T-cell (primary cell): ENCODE data around the gene EYA3. TPM values are rescaled to one million over a fixed set of nuclear protein-coding genes. Genes with fewer than 3 reads are reported as not detected.

ENCODE experiments used
- ATAC-seq, 4 experiments: fragments of 200-7000 bp in 3 of 4; fragments of 150-1000 bp in 1 of 4; cut with Tn5 transposase; replicated peaks in 1 of 4; 1 replicate in 3 of 4; 2 replicates in 1 of 4; pipeline ENCODE4 v1.10.0; 2021; ENCODE audit warnings: moderate library complexity in 3 of 4, mild to moderate bottlenecking in 2 of 4, moderate number of reproducible peaks in 1 of 4
- CTCF ChIA-PET, 2 donors: fragments of 300-600 bp; sonication (Branson Sonifier 250); formaldehyde crosslinking; loops; one replicate each; lab custom pipeline; 2022; ENCODE audit warnings: antibody characterized with exemption in 2 of 2; lab: Charles Lee
- POLR2A ChIA-PET, 2 donors: fragments of 300-600 bp; sonication (Branson Sonifier 250); formaldehyde crosslinking; loops; one replicate each; lab custom pipeline; 2022; ENCODE audit warnings: antibody characterized with exemption in 2 of 2; lab: Charles Lee
- DNase-seq, 35 experiments: peaks; one replicate each; pipeline versions ENCODE4 v3.0.0 to v3.0.0-alpha.2; 2013 to 2023
- H3K27ac ChIP-seq: one replicate; pipeline ENCODE4 v1.5.1; 2013; ENCODE audit warnings: low read length
- H3K27me3 ChIP-seq, 2 experiments: replicated peaks in 1 of 2; 1 replicate in 1 of 2; 2 replicates in 1 of 2; pipeline versions ENCODE4 v1.6.1 to v1.7.0; 2013; ENCODE audit warnings: low read length in 1 of 2, mixed read lengths in 1 of 2; ENCODE audit not compliant: control insufficient read depth in 2 of 2, insufficient read depth in 2 of 2; ENCODE audit errors: extremely low read depth in 1 of 2
- H3K36me3 ChIP-seq, 2 donors: 1 replicate in 1 of 2; 2 replicates in 1 of 2; pipeline versions ENCODE4 v1.6.1 to v1.7.0; 2013; ENCODE audit warnings: low read length in 1 of 2; ENCODE audit not compliant: control insufficient read depth in 2 of 2, insufficient read depth in 1 of 2; ENCODE audit errors: extremely low read depth in 1 of 2
- H3K4me1 ChIP-seq, 2 experiments: 1 replicate in 1 of 2; 2 replicates in 1 of 2; pipeline versions ENCODE4 v1.6.1 to v1.7.0; 2013; ENCODE audit warnings: low read length in 2 of 2, mixed read lengths in 1 of 2; ENCODE audit not compliant: insufficient read depth in 2 of 2, control insufficient read depth in 1 of 2; ENCODE audit errors: extremely low read depth in 1 of 2
- H3K4me3 ChIP-seq, 2 donors: 1 replicate in 1 of 2; 2 replicates in 1 of 2; pipeline versions ENCODE4 v1.5.1 to v1.7.0; 2013; ENCODE audit warnings: mild to moderate bottlenecking in 2 of 2, low read length in 1 of 2, moderate library complexity in 1 of 2; ENCODE audit not compliant: control insufficient read depth in 1 of 2; ENCODE audit errors: extremely low read depth in 1 of 2
- H3K9me3 ChIP-seq: 2 replicates; pipeline ENCODE4 v1.7.0; 2013
- H3K27ac Mint-ChIP-seq, 2 donors: one replicate each; pipeline ENCODE4 v1.8.0; 2020 to 2021; ENCODE audit warnings: mild to moderate bottlenecking in 2 of 2, mixed read lengths in 2 of 2
- H3K27me3 Mint-ChIP-seq, 2 donors: one replicate each; pipeline ENCODE4 v1.8.0; 2021 to 2022; ENCODE audit warnings: mixed read lengths in 2 of 2
- H3K36me3 Mint-ChIP-seq: one replicate; pipeline ENCODE4 v1.8.0; 2021; ENCODE audit warnings: mixed read lengths
- H3K4me1 Mint-ChIP-seq, 3 donors: one replicate each; pipeline ENCODE4 v1.8.0; 2020 to 2022; ENCODE audit warnings: mixed read lengths in 3 of 3, mild to moderate bottlenecking in 1 of 3
- H3K4me3 Mint-ChIP-seq, 3 donors: one replicate each; pipeline ENCODE4 v1.8.0; 2020 to 2022; ENCODE audit warnings: mild to moderate bottlenecking in 3 of 3, mixed read lengths in 3 of 3, moderate library complexity in 3 of 3
- H3K9me3 Mint-ChIP-seq, 3 donors: one replicate each; pipeline ENCODE4 v1.8.0; 2020 to 2022; ENCODE audit warnings: mixed read lengths in 3 of 3
- WGBS: methylation state at CpG from one replicate; pipeline ENCODE4 v1.1.5; 2013; ENCODE audit warnings: missing lambda C conversion rate; ENCODE audit not compliant: insufficient coverage; 5-methylcytosine and 5-hydroxymethylcytosine counted together
- total RNA-seq, 35 experiments: library from RNA in 6 of 35; stranded (reverse) in 6 of 35; fragments of 120-200 nt in 1 of 35; gene quantifications; one replicate each; pipeline versions ENCODE4 v1.2.1 to v1.2.4 and lab custom pipeline; 2013 to 2026

The EYA3 gene
- total RNA-seq, 5 donors from 2014 or later (not counting 1 experiment from before 2014, with no cell fraction given) = 15.0 to 20.2 (median 16.7) TPM

- Histone ChIP-seq H3K27ac (no peak overlapping the region), H3K9me3 (no peaks in the 10 kb centered on the region), H3K4me1 (peaks cover 11 to 28% of the 10 kb centered on the region in 2 experiments), H3K36me3 (no peaks in the 10 kb centered on the region), H3K4me3 (no peak overlapping the region), H3K27me3 (peaks cover 0 to 7% of the 10 kb centered on the region in 2 experiments)
- DNase-seq (no peak), ATAC-seq (no peak)
- H3K4me3 Mint-ChIP-seq = no peak overlapping the region
- peaks cover 22 to 42% (median 39%) of the 10 kb centered on the region in 3 donors for H3K4me1 Mint-ChIP-seq
- no peaks in the 10 kb centered on the region for H3K36me3 Mint-ChIP-seq
- CTCF ChIA-PET = interaction anchor here in 1 of 2 donors (1.7 kb wide), 1 partner anchor 46 kb away, joined by 4 read pairs; no protein-coding TSS in a partner anchor
- 87% methylated on average over 3 of the region's 5 CpGs for WGBS
- POLR2A ChIA-PET = interaction anchor here in 1 of 2 donors (1.0 kb wide), 1 partner anchor 14 kb away, joined by 4 read pairs; no protein-coding TSS in a partner anchor
- H3K9me3 Mint-ChIP-seq = no peaks in the 10 kb centered on the region
- H3K27ac Mint-ChIP-seq = peak overlapping the region; percentile 28 to 70
- H3K27me3 Mint-ChIP-seq = no peaks in the 10 kb centered on the region
Observed at GRCh38 chr1:27945020-27945419, 143.4 kb downstream of the EYA3 start.

DNA sequence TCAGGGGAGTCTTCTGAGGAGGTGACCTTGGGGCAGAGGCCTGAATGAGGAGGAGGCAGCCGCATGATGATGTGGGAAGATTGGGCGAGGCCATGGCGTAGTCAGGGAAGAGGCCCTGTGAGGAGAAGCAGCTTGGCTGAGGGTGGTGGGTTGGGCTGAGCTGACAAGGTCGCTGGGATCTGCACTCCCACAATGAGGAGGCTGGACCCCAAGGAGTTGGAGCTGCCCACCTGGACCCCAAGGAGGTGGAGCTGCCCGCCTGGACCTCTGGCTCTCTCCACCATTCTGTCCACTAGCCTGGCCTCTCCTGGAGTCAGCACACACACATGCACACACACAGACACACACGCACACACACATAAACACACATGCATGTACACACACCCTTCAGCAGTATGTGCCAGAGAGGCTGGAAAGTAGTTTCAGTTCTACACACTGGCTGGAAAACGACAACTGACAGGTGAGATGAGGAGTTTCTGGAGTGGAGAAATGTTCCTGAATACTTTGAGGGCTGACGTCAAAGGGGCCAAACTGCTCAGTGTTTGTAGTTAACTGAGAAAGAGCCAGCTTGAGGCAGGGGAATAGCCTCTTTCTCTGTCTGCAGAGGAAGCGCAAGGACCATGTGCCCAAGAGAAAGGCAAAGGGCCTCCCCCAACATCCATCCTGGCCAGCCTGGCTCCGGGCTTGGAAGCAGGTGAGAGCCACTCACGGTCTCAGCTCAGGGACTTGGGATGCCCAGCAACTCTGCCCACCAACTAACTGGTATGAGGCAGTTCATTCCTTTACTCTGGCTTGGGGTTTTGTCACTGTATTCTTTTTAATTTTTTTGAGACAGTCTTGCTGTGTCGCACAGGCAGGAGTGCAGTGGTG is 146.5 kb downstream of the EYA3 start:
- POLR2A ChIA-PET = no interaction called here
- H3K27me3 Mint-ChIP-seq = no peaks in the 10 kb centered on the region
- 93% methylated on average over 6 of the region's 12 CpGs for WGBS

GRCh38 chr1:27940870-27941560 is 147.4 kb downstream of the EYA3 start:
- DNase-seq (no peak), ATAC-seq (no peak)
- Histone ChIP-seq H3K4me3 (no peak overlapping the region), H3K9me3 (no peaks in the 10 kb centered on the region), H3K36me3 (no peaks in the 10 kb centered on the region), H3K27ac (peak overlapping the region; percentile 52), H3K27me3 (peaks cover 0 to 3% of the 10 kb centered on the region in 2 experiments), H3K4me1 (peaks cover 11 to 30% of the 10 kb centered on the region in 2 experiments)
- WGBS = 91% methylated on average over 4 of the region's 9 CpGs
- no peaks in the 10 kb centered on the region for H3K27me3 Mint-ChIP-seq
- peak overlapping the region; percentile 77 to 79 for H3K27ac Mint-ChIP-seq
- no peak overlapping the region for H3K4me3 Mint-ChIP-seq
- no peaks in the 10 kb centered on the region for H3K36me3 Mint-ChIP-seq
- ChIA-PET POLR2A (interaction anchor here in 1 of 2 donors (0.5 kb wide), 1 partner anchor 22 kb away, joined by 16 read pairs; no protein-coding TSS in a partner anchor), CTCF (interaction anchor here (0.6 to 2.1 kb wide), 7 partner anchors 36 to 268 kb away, joined by 3 to 28 read pairs (median 4); no protein-coding TSS in a partner anchor)
- H3K4me1 Mint-ChIP-seq = peaks cover 24 to 45% (median 43%) of the 10 kb centered on the region in 3 donors
- no peaks in the 10 kb centered on the region for H3K9me3 Mint-ChIP-seq

More for the DNA sequence above, 146.5 kb downstream of the EYA3 start:
- Mint-ChIP-seq H3K4me3 (no peak overlapping the region), H3K9me3 (no peaks in the 10 kb centered on the region), H3K4me1 (peaks cover 24 to 45% (median 43%) of the 10 kb centered on the region in 3 donors), H3K27ac (peak overlapping the region; percentile 46 to 68), H3K36me3 (no peaks in the 10 kb centered on the region)
- Histone ChIP-seq H3K4me3 (no peak overlapping the region), H3K36me3 (no peaks in the 10 kb centered on the region), H3K27me3 (no peaks in the 10 kb centered on the region), H3K9me3 (no peaks in the 10 kb centered on the region), H3K4me1 (peaks cover 11 to 30% of the 10 kb centered on the region in 2 experiments), H3K27ac (no peak overlapping the region)
- CTCF ChIA-PET = interaction anchor here (0.6 to 0.8 kb wide), 2 partner anchors 38 to 253 kb away, joined by 3 to 4 read pairs; no protein-coding TSS in a partner anchor
- DNase-seq (no peak), ATAC-seq (no peak)

DNA sequence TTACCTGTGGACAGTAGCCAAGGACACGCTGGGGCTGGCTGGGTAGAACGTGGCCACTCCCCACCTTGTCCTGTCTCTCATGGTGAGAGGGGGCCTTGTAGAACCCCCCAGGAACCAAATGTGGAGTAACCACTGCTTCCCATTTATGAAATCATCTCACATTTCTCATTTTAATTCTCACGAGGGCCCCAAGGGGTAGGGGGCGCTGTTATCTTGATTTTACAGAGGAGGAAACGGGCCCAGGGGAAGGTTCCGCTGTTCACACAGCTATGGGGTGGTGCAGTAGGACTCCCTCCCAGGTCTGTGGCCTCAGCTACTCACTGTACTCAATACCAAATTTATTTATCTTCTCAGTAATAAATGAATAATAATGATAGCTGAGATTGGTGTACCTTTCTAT is 148.1 kb downstream of the EYA3 start:
- Histone ChIP-seq H3K27me3 (peaks cover 0 to 8% of the 10 kb centered on the region in 2 experiments), H3K27ac (peak overlapping the region; percentile 52), H3K4me3 (no peak overlapping the region), H3K4me1 (peaks cover 11 to 31% of the 10 kb centered on the region in 2 experiments), H3K36me3 (no peaks in the 10 kb centered on the region), H3K9me3 (no peaks in the 10 kb centered on the region)
- H3K27me3 Mint-ChIP-seq = peaks cover 6 to 7% of the 10 kb centered on the region in 2 donors
- 50% methylated on average over 2 of the region's 6 CpGs for WGBS
- ATAC-seq = peak; percentile 80 to 89 (median 86)
- H3K4me3 Mint-ChIP-seq = no peak overlapping the region
- no peaks in the 10 kb centered on the region for H3K9me3 Mint-ChIP-seq
- DNase-seq = peak; percentile 58 to 84 (median 74)
- ChIA-PET POLR2A (interaction anchor here in 1 of 2 donors (0.5 kb wide), 1 partner anchor 21 kb away, joined by 16 read pairs; no protein-coding TSS in a partner anchor), CTCF (interaction anchor here (0.6 to 2.1 kb wide), 8 partner anchors 8 to 269 kb away, joined by 3 to 28 read pairs (median 4); no protein-coding TSS in a partner anchor)
- H3K4me1 Mint-ChIP-seq = peaks cover 24 to 51% (median 49%) of the 10 kb centered on the region in 3 donors
- H3K27ac Mint-ChIP-seq = peak overlapping the region; percentile 77 to 79
- H3K36me3 Mint-ChIP-seq = no peaks in the 10 kb centered on the region

- H3K9me3 ChIP-seq = no peaks in the 10 kb centered on the region
- ATAC-seq (no peak), DNase-seq (no peak)
- Mint-ChIP-seq H3K4me3 (no peak overlapping the region), H3K27ac (no peak overlapping the region), H3K9me3 (no peaks in the 10 kb centered on the region), H3K4me1 (peaks cover 23 to 47% (median 43%) of the 10 kb centered on the region in 3 donors), H3K36me3 (no peaks in the 10 kb centered on the region), H3K27me3 (peaks cover 9 to 14% of the 10 kb centered on the region in 2 donors)
- 100% methylated on average over 1 of the region's 4 CpGs for WGBS
- no peak overlapping the region for H3K27ac ChIP-seq
- ChIA-PET POLR2A (interaction anchor here (0.5 to 0.6 kb wide), 2 partner anchors 26 to 1545 kb away, joined by 3 to 6 read pairs; no protein-coding TSS in a partner anchor), CTCF (interaction anchor here (0.6 to 1.2 kb wide), 5 partner anchors 8 to 274 kb away, joined by 3 to 10 read pairs (median 3); no protein-coding TSS in a partner anchor)
- H3K4me1 ChIP-seq = peaks cover 7 to 28% of the 10 kb centered on the region in 2 experiments
- no peak overlapping the region for H3K4me3 ChIP-seq
- H3K27me3 ChIP-seq = peaks cover 0 to 18% of the 10 kb centered on the region in 2 experiments
- no peaks in the 10 kb centered on the region for H3K36me3 ChIP-seq
Observed at GRCh38 chr1:27938488-27938887, 149.9 kb downstream of the EYA3 start.
